GM18508 (cell line): ENCODE results near the gene BCAP31.
"Not testable (repeated sequence)": the region's sequence is repeated elsewhere in the genome, so short reads cannot be mapped to it uniquely, and the experiment has no call there.

Source experiments
- ATAC-seq: cut with Tn5 transposase; IDR thresholded peaks from one replicate; pipeline ENCODE4 v1.9.1; 2021; ENCODE audit warnings: moderate number of reproducible peaks; ENCODE audit not compliant: insufficient read depth, unreplicated experiment

Gene BCAP31

GRCh38 chrX:153763298-153763932 is 39.2 kb upstream of the BCAP31 start:
- no peak for ATAC-seq

GRCh38 chrX:153762626-153763173 is 38.5 kb upstream of the BCAP31 start:
- no peak for ATAC-seq

GRCh38 chrX:153761863-153762262 is 37.7 kb upstream of the BCAP31 start:
- no peak for ATAC-seq

- ATAC-seq: no peak
Measured at GRCh38 chrX:153755136-153755535, 30.9 kb upstream of the BCAP31 start.

GRCh38 chrX:153750127-153750774 is 26.1 kb upstream of the BCAP31 start:
- ATAC-seq: no peak

- not testable (repeated sequence) for ATAC-seq
Measured at GRCh38 chrX:153749017-153749416, 24.8 kb upstream of the BCAP31 start.

GRCh38 chrX:153746991-153747390 is 22.8 kb upstream of the BCAP31 start:
- not testable (repeated sequence) for ATAC-seq

- no peak for ATAC-seq
Measured at GRCh38 chrX:153746359-153746758, 22.2 kb upstream of the BCAP31 start.

- ATAC-seq: not testable (repeated sequence)
Measured at GRCh38 chrX:153745067-153745433, 20.9 kb upstream of the BCAP31 start.

- no peak for ATAC-seq
Measured at GRCh38 chrX:153744210-153745066, 20.3 kb upstream of the BCAP31 start.

GRCh38 chrX:153743468-153744209 is 19.5 kb upstream of the BCAP31 start:
- ATAC-seq: not testable (repeated sequence)

GRCh38 chrX:153742796-153743467 is 18.7 kb upstream of the BCAP31 start:
- not testable (repeated sequence) for ATAC-seq

GRCh38 chrX:153742111-153742510 is 17.9 kb upstream of the BCAP31 start:
- ATAC-seq: not testable (repeated sequence)

GRCh38 chrX:153741446-153741845 is 17.3 kb upstream of the BCAP31 start:
- no peak for ATAC-seq

GRCh38 chrX:153740631-153741222 is 16.5 kb upstream of the BCAP31 start:
- ATAC-seq: no peak

- ATAC-seq: no peak
Measured at GRCh38 chrX:153739754-153740486, 15.7 kb upstream of the BCAP31 start.

GRCh38 chrX:153738056-153738605 is 13.9 kb upstream of the BCAP31 start:
- no peak for ATAC-seq

GRCh38 chrX:153736871-153737441 is 12.8 kb upstream of the BCAP31 start:
- no peak for ATAC-seq
